ENCODE data around the gene SESN1.

The SESN1 gene

DNA sequence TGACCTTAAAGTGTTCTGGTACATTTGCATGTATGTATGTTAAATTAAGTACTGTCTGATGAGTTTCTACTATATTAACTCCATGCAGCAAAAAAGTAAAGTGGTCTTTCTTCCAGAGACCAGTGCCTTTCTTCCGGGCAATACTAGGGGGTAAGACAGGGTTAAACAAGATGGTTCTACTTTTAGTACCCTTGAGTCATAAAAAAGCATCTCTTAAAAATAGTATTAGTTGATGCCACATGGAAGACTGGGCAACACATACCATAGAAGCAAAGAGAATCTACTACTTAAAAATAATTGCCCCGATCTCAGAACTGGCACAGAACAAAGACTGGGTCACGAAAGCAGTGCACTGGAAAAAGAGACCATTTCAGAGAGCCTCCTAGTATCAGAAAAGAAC lies 66.2 kb downstream of the SESN1 start:
- DNase-seq (ENCODE audit: low read depth): no peak

DNA sequence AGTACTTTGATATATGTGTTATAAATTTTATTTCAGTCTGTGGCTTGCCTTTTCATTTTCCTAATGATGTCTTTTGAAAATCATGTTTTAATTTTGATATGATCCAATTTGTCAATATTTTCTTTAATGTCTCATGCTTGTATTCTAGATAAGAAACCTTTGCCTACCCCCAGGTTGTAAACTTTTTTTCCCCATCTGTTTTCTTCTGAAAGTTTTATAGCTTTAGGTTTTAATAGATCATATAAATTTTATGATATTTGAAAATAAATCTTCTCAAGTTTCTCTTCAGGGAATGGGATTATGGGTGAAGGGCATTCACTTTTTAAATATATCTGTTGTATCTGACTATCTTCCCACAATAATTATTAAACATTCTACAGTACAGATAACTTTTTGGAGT lies 66.7 kb downstream of the SESN1 start:
- DNase-seq (ENCODE audit: low read depth): no peak

DNA sequence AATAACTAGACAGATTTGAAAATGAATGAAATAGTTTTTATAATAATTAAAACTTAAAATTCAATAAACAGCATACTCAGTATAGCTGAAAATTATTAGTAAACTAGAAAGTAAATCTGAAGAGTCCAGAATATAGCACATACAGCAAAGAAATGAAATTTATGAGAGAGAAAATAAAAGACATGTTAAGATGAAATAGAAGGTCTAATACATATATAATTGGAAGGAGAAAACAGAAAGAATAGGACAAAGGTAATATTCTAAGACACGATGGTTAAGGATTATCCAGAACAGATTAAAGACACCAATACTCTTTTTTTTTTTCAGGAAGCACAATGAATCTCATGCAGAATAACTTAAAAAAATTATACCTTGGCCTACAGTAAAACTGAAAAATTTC lies 69.0 kb downstream of the SESN1 start:
- DNase-seq (ENCODE audit: low read depth): no peak

DNA sequence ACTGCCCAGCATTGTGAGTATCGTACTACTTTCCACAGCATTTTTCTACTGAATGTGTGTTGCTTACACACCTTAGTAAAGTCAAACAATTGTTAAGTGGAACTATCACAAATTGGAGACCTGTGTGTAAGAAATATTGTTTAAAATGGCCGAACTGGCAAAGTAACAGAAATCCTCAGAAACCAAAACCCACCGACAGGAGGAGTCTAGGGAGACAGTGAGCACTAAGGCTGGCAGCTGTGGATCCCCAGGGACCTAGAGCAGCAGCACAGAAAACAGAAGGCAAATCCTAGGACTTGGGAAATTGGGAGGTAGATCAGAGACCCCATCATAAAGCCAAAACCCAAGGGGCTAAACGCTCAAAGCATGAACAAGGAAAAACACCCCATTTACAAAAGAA lies 69.9 kb downstream of the SESN1 start:
- no peak for DNase-seq (ENCODE audit: low read depth)

DNA sequence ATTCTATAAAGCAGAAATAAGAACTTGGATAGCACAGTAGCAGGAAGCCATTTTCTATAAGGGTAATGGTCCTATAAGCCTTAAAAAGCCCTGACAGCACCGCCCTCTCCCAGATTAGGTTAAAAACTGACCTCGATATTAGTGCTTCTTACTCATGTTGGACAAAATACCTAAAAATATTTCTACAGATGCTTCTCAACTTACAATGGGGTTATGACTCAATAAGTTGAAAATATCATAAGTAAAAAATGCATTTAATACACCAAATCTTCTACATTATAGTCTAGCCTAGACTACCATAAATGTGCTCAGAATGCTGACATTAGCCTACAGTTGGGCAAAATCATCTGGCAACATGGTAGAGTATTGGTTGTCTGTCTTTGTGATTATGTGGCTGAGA lies 70.3 kb downstream of the SESN1 start:
- no peak for DNase-seq (ENCODE audit: low read depth)

DNA sequence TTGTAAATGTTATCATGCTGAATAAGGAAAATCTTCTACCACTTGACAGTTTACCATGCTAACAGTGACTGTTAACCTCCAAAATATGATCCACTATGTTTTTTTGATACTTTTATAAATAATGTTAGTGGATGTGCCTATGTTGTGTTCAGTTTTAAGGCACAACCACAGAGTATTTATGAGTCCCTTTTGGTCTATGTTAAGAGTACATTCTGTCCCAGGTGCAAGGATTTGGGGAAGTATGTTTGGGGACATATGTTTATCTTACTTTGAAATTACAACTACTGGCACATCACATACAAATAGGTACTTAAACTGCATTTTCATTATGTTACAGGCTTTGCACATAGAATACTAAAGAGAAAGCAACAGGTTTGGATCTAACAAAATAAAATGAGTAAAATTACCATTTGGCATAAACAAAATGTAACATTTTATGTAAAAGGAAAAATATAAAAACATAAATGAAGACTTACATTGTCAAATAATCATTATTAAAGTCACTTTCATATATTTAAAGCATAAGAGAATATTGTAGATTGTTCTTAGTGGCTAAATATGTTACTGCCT lies 71.2 kb downstream of the SESN1 start:
- no peak for DNase-seq (ENCODE audit: low read depth)

DNA sequence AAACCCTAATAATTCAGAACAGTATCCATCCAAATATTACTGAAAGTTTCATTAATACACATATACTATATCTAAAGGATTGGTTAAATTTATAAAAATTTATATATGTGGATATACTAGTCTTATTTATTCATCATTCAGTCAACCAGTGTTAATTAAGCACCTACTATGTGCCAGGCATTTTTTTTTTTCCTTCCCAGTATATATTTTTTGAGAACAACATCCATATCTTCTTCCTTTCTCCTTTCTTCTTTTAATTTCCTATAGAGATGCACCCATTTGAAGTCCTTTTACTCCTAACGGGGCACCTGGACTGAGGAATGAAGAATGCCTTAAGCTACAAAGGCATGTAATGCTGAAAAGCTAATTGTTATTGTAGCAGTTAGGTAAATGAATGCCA lies 72.8 kb downstream of the SESN1 start:
- no peak for DNase-seq (ENCODE audit: low read depth)

DNA sequence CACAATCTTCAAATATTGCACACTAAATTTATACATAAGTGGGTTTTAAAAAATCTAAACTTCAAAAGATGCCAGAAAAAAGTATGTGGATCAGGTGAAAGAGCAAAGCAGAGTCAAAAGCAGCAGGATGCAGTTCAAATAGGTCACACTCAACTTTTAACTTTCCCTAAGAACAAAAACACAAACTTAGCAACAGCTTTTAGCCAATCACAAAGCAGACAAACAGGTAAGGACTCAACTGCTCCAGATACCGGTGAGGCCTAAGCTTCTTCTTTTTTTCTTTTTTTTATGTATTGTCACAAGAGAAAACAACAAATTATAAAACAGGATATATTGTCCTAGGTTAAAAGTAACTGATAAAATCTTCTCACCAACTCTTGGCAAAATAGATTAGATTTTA lies 74.7 kb downstream of the SESN1 start:
- DNase-seq (ENCODE audit: low read depth): no peak

DNA sequence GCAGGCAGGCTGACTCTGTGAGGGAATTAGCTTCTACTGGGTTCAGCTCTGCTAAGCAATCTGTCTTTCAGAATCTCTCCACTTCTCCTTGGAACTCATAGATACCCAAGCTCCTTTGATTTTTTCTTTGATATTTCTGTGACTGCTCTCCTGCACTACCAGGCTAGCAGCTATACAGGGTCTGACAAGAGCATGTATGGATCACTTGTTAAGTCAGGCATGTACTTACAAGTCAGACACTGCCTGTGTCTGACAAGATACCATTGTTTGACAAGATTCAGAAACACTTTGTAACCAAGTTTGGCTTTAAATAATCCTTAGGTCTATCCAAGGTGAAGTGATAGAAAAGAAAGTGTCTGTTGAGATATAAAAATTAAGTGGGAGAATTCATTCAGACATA lies 79.5 kb downstream of the SESN1 start:
- DNase-seq (ENCODE audit: low read depth): no peak

DNA sequence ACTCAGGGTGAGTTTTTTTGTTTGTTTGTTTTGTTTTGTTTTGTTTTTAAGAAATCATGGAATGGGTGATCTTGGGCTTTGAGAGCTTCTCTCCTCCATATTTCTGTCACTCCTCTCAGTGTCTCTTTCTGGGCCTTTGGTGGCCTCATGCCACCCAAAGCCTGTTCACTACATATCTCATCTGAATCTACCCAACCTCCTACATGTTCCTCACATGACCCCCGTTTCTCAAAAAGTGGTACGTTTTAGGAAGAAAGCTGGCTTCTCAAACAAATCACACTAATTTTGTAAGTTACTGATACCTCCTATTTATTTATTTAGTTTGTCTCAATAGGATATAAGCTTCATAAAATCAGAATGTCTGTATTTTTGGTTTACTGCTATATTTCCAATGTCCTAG lies 80.0 kb downstream of the SESN1 start:
- no peak for DNase-seq (ENCODE audit: low read depth)

DNA sequence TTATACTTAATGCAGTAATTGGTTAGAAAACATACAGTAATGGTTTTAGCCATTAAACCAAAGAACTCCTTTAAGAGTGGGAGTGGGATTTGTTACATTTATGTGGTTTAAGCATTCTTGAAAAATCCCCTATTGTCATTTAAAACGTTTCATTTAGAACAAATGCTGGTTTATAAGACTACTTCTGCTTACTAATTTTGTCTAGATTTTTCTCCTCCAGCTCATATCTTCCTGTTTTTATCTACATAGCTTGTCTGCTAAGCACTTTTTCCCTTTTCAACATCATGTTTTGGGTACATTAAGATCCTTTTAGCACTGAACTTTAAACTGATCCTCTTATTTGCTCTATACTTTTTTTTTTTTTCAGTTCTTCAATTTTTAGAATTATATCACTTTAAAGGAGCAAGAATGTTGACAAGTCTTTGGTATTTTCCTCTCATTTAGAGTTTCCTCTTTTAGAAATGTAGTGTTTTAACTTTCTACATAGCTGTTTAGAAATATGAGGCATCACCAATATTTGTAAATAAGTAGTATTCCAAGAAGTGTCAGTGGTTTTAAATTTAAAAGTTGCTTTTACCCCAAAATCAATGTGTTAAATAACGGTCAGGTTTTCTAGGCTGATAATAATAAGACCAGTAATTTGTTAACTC lies 80.9 kb downstream of the SESN1 start:
- DNase-seq (ENCODE audit: low read depth): no peak

DNA sequence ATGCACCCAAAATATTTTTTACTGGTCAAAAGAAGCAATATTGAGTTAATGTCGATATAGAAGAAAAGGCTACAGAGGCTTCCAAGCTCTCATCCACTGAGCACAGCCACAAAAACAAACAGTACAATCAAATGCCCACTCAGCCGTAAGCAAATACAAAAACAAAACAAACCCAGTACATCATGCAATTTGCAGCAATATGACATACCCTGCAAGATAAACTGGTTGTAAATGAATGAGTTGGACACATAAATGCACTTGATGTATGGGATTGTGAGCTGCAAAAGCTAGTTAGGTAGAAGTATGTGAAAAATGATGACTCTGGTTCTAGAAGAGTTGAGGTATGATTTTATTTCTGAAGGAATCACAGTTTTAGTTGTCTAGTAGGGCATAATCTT lies 83.9 kb downstream of the SESN1 start:
- DNase-seq (ENCODE audit: low read depth): no peak

DNA sequence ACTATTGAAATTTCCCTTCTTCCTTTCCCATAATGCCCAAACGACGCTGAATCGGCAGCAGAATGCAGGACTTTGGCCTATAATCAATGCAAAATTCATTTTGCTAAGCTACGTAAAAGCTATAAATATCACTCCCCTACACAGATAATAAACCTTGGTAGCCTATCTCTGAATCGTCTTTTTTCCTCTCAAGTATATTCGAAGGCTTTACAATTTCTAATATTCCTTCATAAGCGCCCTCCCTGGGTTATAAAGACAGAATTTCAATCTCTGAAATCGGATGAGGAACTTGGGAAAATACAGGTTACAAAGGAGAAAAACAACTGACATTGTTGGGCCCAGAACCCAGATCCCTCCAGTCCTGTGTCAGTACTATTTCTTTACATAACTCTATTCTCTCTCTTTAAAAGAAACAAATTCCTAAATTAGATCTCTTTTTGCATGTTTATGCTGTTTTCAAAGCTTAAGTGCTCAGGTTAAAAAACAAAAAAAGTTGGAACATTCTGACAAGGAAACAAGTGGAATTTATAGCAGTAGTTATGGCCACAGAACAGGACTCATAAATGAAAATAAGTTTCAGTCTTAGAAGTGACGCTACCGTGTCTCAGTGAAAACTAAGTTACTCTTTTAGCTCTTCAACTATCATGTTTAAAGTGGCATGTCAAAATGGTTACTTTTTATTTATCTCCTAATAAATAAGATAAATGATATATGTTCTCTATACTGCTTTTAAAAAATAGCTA lies 84.5 kb downstream of the SESN1 start:
- DNase-seq (ENCODE audit: low read depth): no peak

DNA sequence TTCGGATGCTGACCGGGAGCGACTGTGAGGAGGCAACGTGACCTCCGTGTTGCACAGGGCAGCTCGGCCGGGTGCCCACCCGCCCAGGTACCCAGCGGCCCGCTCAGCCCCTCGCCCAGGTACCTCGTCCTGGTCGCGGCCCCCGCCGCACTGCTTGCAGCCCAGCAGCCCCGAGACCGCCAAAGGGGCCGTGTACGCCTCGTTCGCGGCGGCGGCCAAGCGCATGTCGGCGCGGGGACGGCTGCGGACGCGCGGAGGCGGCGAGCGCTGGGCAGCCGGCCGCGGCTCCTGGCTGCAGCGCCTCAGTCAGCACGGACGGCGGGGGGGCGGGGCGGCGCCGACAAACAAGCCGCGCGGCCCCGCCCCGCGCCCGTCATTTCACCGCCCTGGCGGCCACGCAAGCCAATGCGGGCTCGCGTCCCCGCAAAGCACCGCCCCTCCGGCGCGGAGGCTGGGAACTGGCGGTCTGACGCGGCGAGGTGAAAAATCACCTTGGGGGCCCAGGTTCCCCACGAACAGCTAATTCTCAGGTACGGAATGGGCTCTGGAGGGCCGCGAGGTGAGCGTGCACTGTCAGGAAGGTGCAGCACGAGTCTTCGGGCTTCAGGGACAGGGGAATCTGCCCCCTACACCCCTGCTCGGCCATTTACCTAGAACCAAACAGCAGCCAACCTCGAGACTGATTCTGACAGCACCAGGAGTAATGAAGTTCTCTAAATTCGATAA lies 85.2 kb downstream of the SESN1 start:
- DNase-seq (ENCODE audit: low read depth): peak; percentile 34

DNA sequence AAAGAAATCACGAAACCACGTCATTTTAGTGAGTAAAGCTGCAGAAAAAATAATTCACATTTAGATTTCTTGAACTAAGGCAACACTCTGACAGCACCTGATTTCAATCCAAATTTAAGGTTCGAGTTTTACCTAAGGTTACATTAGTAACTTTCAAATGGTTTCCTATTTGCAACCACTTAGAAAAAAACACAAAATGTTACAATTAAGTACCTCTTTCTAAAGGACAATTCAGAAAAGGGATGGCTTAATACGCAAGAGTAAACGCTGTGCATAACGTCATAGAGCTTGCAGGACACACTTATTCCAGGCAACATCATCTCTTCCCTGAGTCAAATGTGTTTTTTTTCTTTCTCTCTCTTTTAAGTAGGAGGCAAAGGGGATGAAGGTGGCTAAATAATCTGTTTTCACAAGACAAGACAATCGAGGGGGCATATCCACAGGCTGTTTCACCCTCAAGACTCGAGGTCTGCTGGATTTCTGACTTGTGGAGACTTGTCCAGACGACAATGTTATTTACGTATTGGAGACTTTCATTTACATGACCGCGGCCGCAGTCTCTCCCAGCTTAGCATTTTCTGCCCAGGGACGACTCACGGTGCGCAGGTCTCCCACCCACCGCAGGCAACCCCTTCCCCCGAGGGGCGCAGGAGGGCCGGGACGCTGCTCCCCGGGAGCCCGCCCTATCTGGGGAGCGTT lies 86.0 kb downstream of the SESN1 start:
- DNase-seq (ENCODE audit: low read depth): no peak

DNA sequence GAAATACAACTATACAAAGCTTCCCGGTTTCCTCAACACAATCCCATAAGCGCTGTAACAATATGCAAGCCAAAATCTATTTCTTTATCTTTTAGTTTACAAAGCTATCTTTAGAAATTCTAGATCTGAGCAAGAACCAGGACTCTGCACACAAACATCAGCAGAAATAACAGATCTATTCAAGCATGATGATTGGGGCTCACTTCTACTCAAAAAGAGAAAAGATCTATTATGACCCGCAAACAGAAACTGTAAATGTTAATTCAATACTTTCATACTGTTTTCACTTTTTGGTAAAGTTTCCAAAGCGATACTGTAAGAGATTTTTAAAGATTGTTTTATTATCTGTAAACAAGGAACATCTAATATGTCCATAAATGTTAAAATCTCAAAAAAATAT lies 86.6 kb downstream of the SESN1 start:
- DNase-seq (ENCODE audit: low read depth): no peak

DNA sequence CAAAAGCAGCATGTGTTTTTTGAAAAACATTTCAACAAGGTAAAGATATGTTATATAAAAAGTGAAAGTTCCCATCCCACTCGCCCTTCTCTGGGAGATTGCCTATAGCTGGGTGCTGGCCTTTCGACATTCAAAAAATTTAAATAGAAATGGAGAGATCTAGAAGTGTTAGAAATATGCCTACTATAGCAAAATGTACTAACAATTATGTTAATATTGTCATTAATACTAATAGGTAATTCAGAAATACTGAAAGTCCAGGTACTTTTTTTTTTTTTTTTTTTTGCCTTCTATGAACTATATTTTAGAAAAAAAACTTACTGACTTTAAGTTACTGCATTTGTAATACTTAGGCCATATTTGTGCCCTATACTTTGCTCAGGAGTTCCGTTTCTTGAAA lies 87.1 kb downstream of the SESN1 start:
- DNase-seq (ENCODE audit: low read depth): no peak

DNA sequence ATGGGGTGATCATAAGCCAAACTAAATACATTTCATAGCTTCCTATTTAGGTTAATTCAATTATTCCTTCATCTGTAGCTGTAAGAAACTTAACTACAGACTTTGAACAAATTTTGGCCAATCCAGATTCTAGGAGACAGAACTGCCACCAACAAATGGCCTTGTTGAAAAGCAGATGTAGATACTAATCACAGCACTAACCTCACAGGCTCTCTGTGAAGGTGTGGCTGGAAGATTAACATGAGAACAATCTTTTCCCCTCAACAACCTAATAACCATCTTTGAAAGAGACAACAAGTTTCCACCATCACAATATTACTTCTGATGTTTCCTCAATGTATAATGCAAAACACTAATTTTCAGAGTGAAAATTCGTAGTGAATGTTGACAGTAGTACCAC lies 87.8 kb downstream of the SESN1 start:
- DNase-seq (ENCODE audit: low read depth): no peak

DNA sequence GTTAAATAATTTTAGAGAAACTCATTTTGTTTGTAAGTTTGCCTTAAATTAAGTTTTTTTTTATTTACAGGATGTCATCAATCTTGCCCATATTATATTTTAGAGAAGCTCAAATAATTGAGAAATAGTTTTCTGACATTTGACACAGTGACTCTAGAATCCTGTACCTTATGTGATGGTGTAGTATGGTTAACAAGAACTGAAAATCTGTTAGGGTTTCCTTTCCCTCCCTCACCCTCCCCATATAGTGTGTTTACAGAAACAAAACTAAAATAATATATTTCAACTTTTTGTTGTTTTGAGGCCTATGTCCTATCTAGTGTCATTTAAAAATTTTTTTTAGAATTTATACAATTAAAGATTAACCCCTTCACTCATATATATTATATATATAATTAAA lies 91.8 kb downstream of the SESN1 start:
- no peak for DNase-seq (ENCODE audit: low read depth)

DNA sequence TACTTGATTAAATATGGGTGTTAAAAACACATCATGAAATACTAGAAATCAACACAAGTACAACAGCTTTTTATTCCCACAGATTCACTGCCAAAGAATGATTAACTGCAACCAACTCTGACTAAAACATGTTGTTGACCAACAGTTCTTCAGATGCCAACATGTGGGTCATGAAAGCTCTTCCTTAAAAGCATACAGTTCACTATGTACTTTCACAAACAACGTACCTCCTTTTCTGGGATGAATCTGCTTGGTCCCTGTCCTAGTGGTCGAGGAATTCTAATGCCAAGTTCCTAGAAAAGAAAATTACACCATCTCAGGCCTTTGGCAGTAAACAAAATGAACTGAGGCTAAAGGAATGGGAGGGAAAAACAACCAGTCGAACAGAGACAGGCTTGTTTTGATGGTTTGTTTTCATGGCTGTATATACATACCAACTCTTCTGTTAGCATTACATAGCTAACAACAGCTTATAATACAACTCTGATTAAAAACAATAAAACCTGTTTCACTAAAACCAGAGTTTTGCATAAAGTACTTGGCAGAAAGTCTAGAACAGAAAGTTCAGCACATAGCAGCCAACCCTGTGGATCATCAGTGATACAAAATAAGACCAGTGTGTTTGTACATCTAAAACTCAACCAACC lies 92.5 kb downstream of the SESN1 start:
- DNase-seq (ENCODE audit: low read depth): no peak

DNA sequence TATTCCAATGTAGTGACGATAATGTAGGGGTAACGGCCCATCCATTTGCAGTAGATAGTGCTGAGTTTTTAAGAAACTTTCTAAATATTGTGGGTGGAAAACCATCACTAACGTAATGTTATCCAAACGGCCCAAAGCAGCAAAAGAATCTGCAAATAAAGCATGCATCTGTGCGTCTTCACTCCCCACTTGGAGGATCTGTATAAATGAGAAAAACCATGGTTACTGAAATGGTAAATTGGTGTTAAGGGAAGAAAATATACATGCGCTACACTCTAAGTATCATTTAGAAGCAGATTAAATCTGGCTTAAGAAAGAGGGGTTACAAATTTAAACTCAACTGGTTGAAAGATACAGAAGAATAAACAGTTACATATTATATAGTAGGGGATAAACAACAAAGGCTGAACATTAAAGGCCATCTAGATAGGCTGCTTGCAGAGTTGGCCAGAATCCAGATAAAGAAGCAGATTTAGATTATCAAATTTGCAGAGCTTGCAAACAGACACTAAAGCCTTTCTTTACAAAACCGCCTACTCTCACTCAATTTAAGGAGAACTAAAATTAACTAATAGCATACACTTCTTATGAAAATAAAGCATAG lies 93.3 kb downstream of the SESN1 start:
- DNase-seq (ENCODE audit: low read depth): no peak

DNA sequence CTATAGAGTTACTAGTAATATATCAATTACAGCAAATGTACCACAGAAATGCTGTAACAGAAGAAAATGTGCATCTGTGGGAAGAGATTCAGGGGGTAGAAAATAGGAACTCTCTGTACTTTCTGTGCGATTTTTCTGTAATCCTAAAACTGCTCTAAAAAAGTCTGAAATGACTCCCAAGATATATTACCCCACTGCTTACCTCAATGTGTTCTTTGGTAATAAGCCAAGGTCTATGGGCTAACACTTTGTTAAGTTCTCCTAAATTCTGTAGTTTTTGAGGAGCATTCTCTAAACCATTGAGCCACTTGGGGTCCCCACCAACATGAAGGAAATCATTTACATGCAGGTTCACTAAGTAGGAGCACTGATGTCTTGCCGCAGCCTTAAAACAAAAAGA lies 94.4 kb downstream of the SESN1 start:
- DNase-seq (ENCODE audit: low read depth): no peak
